Gastrocnemius medialis (tissue), 4 donors: ENCODE data around the gene PCDHB12. TPM values are rescaled to one million over a fixed set of nuclear protein-coding genes. Genes with fewer than 3 reads are reported as not detected.

Experiments used
- ATAC-seq, 2 donors: fragments of 150-250 bp; one replicate each; pipeline ENCODE4 v1.9.1; 2016
- DNase-seq, 2 donors: peaks; one replicate each; pipeline ENCODE4 v3.0.0-alpha.2; 2019
- H3K27ac ChIP-seq, 4 donors: fragments of 200-600 bp; sonication (generic); 1 replicate in 1 of 4; 2 replicates in 3 of 4; pipeline ENCODE4 v1.5.1; 2016 to 2018; ENCODE audit warnings: mild to moderate bottlenecking in 2 of 4, moderate library complexity in 1 of 4
- H3K27me3 ChIP-seq, 3 donors: fragments of 200-600 bp; sonication (generic) in 2 of 3; 1 replicate in 1 of 3; 2 replicates in 2 of 3; pipeline versions ENCODE4 v1.5.1 to v1.6.0; 2016 to 2019; ENCODE audit warnings: mild to moderate bottlenecking in 1 of 3, moderate library complexity in 1 of 3
- H3K36me3 ChIP-seq, 2 donors: fragments of 200-600 bp; sonication (generic) in 1 of 2; one replicate each; pipeline ENCODE4 v1.5.1; 2017 to 2018
- H3K4me1 ChIP-seq, 2 donors: fragments of 200-600 bp; sonication (generic) in 1 of 2; one replicate each; pipeline ENCODE4 v1.5.1; 2016 to 2017; ENCODE audit warnings: mild to moderate bottlenecking in 2 of 2
- H3K4me3 ChIP-seq, 4 donors: fragments of 200-600 bp; sonication (generic) in 3 of 4; 1 replicate in 1 of 4; 2 replicates in 3 of 4; pipeline ENCODE4 v1.5.1; 2016 to 2019; ENCODE audit warnings: mild to moderate bottlenecking in 2 of 4
- H3K9me3 ChIP-seq, 3 donors: fragments of 200-600 bp; sonication (generic) in 2 of 3; 1 replicate in 1 of 3; 2 replicates in 2 of 3; pipeline ENCODE4 v1.5.1; 2016 to 2019
- CTCF ChIP-seq, 5 experiments: fragments of 450-650 bp in 3 of 5; fragments of 200-600 bp in 2 of 5; sonication (generic) in 2 of 5; IDR thresholded peaks in 4 of 5; conservative IDR thresholded peaks in 1 of 5; 1 replicate in 4 of 5; 2 replicates in 1 of 5; pipeline ENCODE4 v1.5.1; 2016 to 2019; ENCODE audit warnings: antibody characterized with exemption in 5 of 5, mild to moderate bottlenecking in 3 of 5, moderate library complexity in 3 of 5
- POLR2A ChIP-seq, 2 donors: fragments of 450-650 bp; IDR thresholded peaks; one replicate each; pipeline ENCODE4 v1.6.1; 2017; ENCODE audit warnings: antibody characterized with exemption in 2 of 2, mild to moderate bottlenecking in 2 of 2, moderate library complexity in 2 of 2
- in situ Hi-C, 4 donors: fragments of 200-750 bp; cut with MboI; loops; one replicate each; pipeline versions ENCODE4 v1.15.0 to v1.8.0; 2017; ENCODE audit warnings: low sequenced_read_pairs in 4 of 4
- intact Hi-C: fragments of 100-400 bp; cut with DNase I; formaldehyde crosslinking; loops from one replicate; pipeline ENCODE4 v1.15.1; 2023; ENCODE audit warnings: low total_unique reads
- total RNA-seq, 4 donors: library from RNA; depleted of rRNA; stranded (reverse); fragments of >200 nt; gene quantifications; one replicate each; pipeline versions ENCODE4 v1.1.0 to v1.2.3, GENCODE V29; 2016

PCDHB12 gene
- total RNA-seq, 4 donors from 2014 or later, result 0.41 to 1.1 (median 0.59) TPM

DNA sequence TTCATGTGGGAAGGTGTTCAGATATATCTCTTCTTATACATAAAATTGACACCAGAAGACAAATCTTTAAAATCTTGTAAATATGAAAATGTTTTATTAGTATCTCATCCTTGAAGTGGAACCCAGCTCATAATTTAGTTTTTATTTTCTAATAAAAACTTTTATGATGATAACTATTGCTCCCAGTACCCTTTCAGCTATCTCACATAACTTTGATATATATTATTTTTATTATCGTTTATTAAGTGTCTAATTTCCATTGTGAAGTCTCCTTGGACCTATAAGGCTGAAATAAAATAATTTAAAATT lies 52.7 kb downstream of the PCDHB12 start:
- ATAC-seq, result no peak

More for the DNA sequence above, 52.7 kb downstream of the PCDHB12 start:
- no peak overlapping the region for H3K4me3 ChIP-seq
- no peaks in the 10 kb centered on the region for H3K4me1 ChIP-seq
- intact Hi-C loops, result no loop called here
- TF ChIP-seq POLR2A (IDR thresholded peaks at IDR 0.05) (no peak), CTCF (IDR thresholded peaks at IDR 0.05 in 4 of 5, conservative IDR thresholded peaks at IDR 0.05 in 1 of 5) (no peak)
- no peak for DNase-seq
- peaks cover 33 to 90% (median 39%) of the 10 kb centered on the region in 3 donors for H3K9me3 ChIP-seq
- no peak overlapping the region for H3K27ac ChIP-seq
- in situ Hi-C loops, result no loop called here
- peaks cover 0 to 31% of the 10 kb centered on the region in 2 donors for H3K36me3 ChIP-seq
- H3K27me3 ChIP-seq, result no peaks in the 10 kb centered on the region

Other genes with a start within 250 kb of the PCDHB12 start
- under 1 TPM in 2 of 4 donors, not detected in 2; 0.03 to 0.13 TPM for gene PCDHAC2, start 242.2 kb upstream of the PCDHB12 start, total RNA-seq
- gene PCDHB1, start 157.3 kb upstream of the PCDHB12 start, total RNA-seq, result not detected
- gene PCDHB2, start 114.1 kb upstream of the PCDHB12 start, total RNA-seq, result 1 to 10 TPM in 2 of 4 donors, under 1 TPM in 2; 0.71 to 1.7 (median 1.2) TPM
- gene PCDHB3, start 108.2 kb upstream of the PCDHB12 start, total RNA-seq, result under 1 TPM in 3 of 4 donors, not detected in 1; 0.61 to 0.72 (median 0.71) TPM
- gene PCDHB4, start 86.9 kb upstream of the PCDHB12 start, total RNA-seq, result 1 to 10 TPM in 3 of 4 donors, under 1 TPM in 1; 1.00 to 3.0 (median 1.8) TPM
- 1 to 10 TPM in 1 of 4 donors, under 1 TPM in 3; 0.38 to 1.5 (median 0.91) TPM for gene PCDHB5, start 73.5 kb upstream of the PCDHB12 start, total RNA-seq
- under 1 TPM in 3 of 4 donors, not detected in 1; 0.09 to 0.46 (median 0.19) TPM for gene PCDHB6, start 58.7 kb upstream of the PCDHB12 start, total RNA-seq
- under 1 TPM; 0.07 to 0.75 (median 0.20) TPM for gene PCDHB7, start 36.1 kb upstream of the PCDHB12 start, total RNA-seq
- gene PCDHB8, start 30.9 kb upstream of the PCDHB12 start, total RNA-seq, result under 1 TPM in 2 of 4 donors, not detected in 2; 0.16 to 0.20 TPM
- gene PCDHB16, start 26.3 kb upstream of the PCDHB12 start, total RNA-seq, result 1 to 10 TPM in 3 of 4 donors, under 1 TPM in 1; 0.87 to 2.5 (median 1.7) TPM
- 1 to 10 TPM in 1 of 4 donors, under 1 TPM in 3; 0.15 to 3.0 (median 0.71) TPM for gene PCDHB9, start 21.6 kb upstream of the PCDHB12 start, total RNA-seq
- under 1 TPM; 0.23 to 0.61 (median 0.54) TPM for gene PCDHB10, start 16.4 kb upstream of the PCDHB12 start, total RNA-seq
- 1 to 10 TPM in 1 of 4 donors, under 1 TPM in 3; 0.05 to 1.1 (median 0.53) TPM for gene PCDHB11, start 9.1 kb upstream of the PCDHB12 start, total RNA-seq
- gene PCDHB13, start 5.2 kb downstream of the PCDHB12 start, total RNA-seq, result 1 to 10 TPM in 1 of 4 donors, under 1 TPM in 3; 0.40 to 2.1 (median 0.69) TPM
- 1 to 10 TPM in 1 of 4 donors, under 1 TPM in 3; 0.62 to 1.9 (median 0.76) TPM for gene PCDHB14, start 14.6 kb downstream of the PCDHB12 start, total RNA-seq
- 1 to 10 TPM in 1 of 4 donors, under 1 TPM in 3; 0.33 to 1.2 (median 0.52) TPM for gene PCDHB15, start 36.7 kb downstream of the PCDHB12 start, total RNA-seq
- under 1 TPM in 1 of 4 donors, not detected in 3; 0.49 TPM for gene SLC25A2, start 95.3 kb downstream of the PCDHB12 start, total RNA-seq
- gene TAF7, start 112.1 kb downstream of the PCDHB12 start, total RNA-seq, result 10 to 100 TPM; 60.9 to 91.2 (median 79.8) TPM
- gene PCDHGA1, start 121.8 kb downstream of the PCDHB12 start, total RNA-seq, result under 1 TPM; 0.65 to 0.97 (median 0.71) TPM
- 1 to 10 TPM in 2 of 4 donors, under 1 TPM in 2; 0.66 to 1.5 (median 1.2) TPM for gene PCDHGA2, start 130.0 kb downstream of the PCDHB12 start, total RNA-seq
- 1 to 10 TPM; 1.5 to 2.8 (median 2.0) TPM for gene PCDHGA3, start 135.1 kb downstream of the PCDHB12 start, total RNA-seq
- 1 to 10 TPM in 1 of 4 donors, under 1 TPM in 3; 0.20 to 1.1 (median 0.74) TPM for gene PCDHGB1, start 141.4 kb downstream of the PCDHB12 start, total RNA-seq
- gene PCDHGA4, start 146.3 kb downstream of the PCDHB12 start, total RNA-seq, result 1 to 10 TPM; 1.3 to 5.4 (median 1.5) TPM
- 1 to 10 TPM in 3 of 4 donors, under 1 TPM in 1; 0.55 to 3.4 (median 1.9) TPM for gene PCDHGB2, start 151.3 kb downstream of the PCDHB12 start, total RNA-seq
- 1 to 10 TPM in 2 of 4 donors, under 1 TPM in 2; 0.07 to 1.8 (median 0.93) TPM for gene PCDHGA5, start 155.4 kb downstream of the PCDHB12 start, total RNA-seq
- 1 to 10 TPM in 3 of 4 donors, under 1 TPM in 1; 0.29 to 2.0 (median 1.2) TPM for gene PCDHGB3, start 161.5 kb downstream of the PCDHB12 start, total RNA-seq
- gene PCDHGA6, start 165.2 kb downstream of the PCDHB12 start, total RNA-seq, result 1 to 10 TPM in 3 of 4 donors, under 1 TPM in 1; 0.83 to 1.6 (median 1.6) TPM
- 1 to 10 TPM; 1.3 to 2.4 (median 1.9) TPM for gene PCDHGA7, start 174.0 kb downstream of the PCDHB12 start, total RNA-seq
- gene PCDHGB4, start 179.0 kb downstream of the PCDHB12 start, total RNA-seq, result 1 to 10 TPM in 3 of 4 donors, under 1 TPM in 1; 0.88 to 2.1 (median 1.3) TPM
- gene PCDHGA8, start 183.9 kb downstream of the PCDHB12 start, total RNA-seq, result 1 to 10 TPM in 2 of 4 donors, under 1 TPM in 2; 0.82 to 1.8 (median 1.2) TPM
- gene PCDHGB5, start 189.2 kb downstream of the PCDHB12 start, total RNA-seq, result 1 to 10 TPM; 3.0 to 6.3 (median 4.4) TPM
- 1 to 10 TPM in 3 of 4 donors, under 1 TPM in 1; 0.95 to 4.0 (median 1.5) TPM for gene PCDHGA9, start 194.1 kb downstream of the PCDHB12 start, total RNA-seq
- 1 to 10 TPM; 1.4 to 4.6 (median 2.9) TPM for gene PCDHGB6, start 199.3 kb downstream of the PCDHB12 start, total RNA-seq
- 1 to 10 TPM in 3 of 4 donors, under 1 TPM in 1; 0.80 to 2.4 (median 1.2) TPM for gene PCDHGA10, start 204.3 kb downstream of the PCDHB12 start, total RNA-seq
- 1 to 10 TPM; 3.0 to 5.7 (median 3.3) TPM for gene PCDHGB7, start 209.0 kb downstream of the PCDHB12 start, total RNA-seq
- 1 to 10 TPM; 1.2 to 3.3 (median 1.3) TPM for gene PCDHGA11, start 212.3 kb downstream of the PCDHB12 start, total RNA-seq
- 1 to 10 TPM; 1.1 to 5.4 (median 1.7) TPM for gene PCDHGA12, start 221.8 kb downstream of the PCDHB12 start, total RNA-seq